Mesothelial cell of epicardium (in vitro differentiated cells): ENCODE measurements around the gene PLSCR1. TPM values are rescaled to one million over a fixed set of nuclear protein-coding genes. Genes with fewer than 3 reads are reported as not detected.

Experiments used
- DNase-seq, 2 experiments: peaks; one replicate each; pipeline ENCODE4 v3.0.0; 2021; ENCODE audit warnings: low spot score in 2 of 2; ENCODE audit not compliant: unreplicated experiment in 2 of 2
- H3K27ac Mint-ChIP-seq: 2 replicates; pipeline ENCODE4 v1.8.0; 2021; ENCODE audit warnings: mixed read lengths
- H3K27me3 Mint-ChIP-seq: 2 replicates; pipeline ENCODE4 v1.8.0; 2021; ENCODE audit warnings: low read depth, mixed read lengths
- H3K36me3 Mint-ChIP-seq: 2 replicates; pipeline ENCODE4 v1.8.0; 2021; ENCODE audit warnings: mixed read lengths
- H3K4me1 Mint-ChIP-seq: 2 replicates; pipeline ENCODE4 v1.8.0; 2021; ENCODE audit warnings: mixed read lengths
- H3K4me3 Mint-ChIP-seq: 2 replicates; pipeline ENCODE4 v1.8.0; 2021; ENCODE audit warnings: mild to moderate bottlenecking, moderate library complexity, mixed read lengths
- H3K9me3 Mint-ChIP-seq: 2 replicates; pipeline ENCODE4 v1.8.0; 2021; ENCODE audit warnings: mixed read lengths
- CTCF ChIP-seq: fragments of 200-600 bp; sonication (generic); IDR thresholded peaks from one replicate; pipeline ENCODE4 v1.5.0; 2021; ENCODE audit warnings: antibody characterized with exemption; ENCODE audit not compliant: unreplicated experiment
- total RNA-seq: library from RNA; stranded (reverse); gene quantifications from 3 replicates; pipeline ENCODE4 v1.2.1, GENCODE V29; 2021

Gene PLSCR1
- total RNA-seq, 1 donor from 2014 or later, result 71.0 TPM

- Mint-ChIP-seq H3K4me3 (peak overlapping the region; percentile 54), H3K9me3 (no peaks in the 10 kb centered on the region), H3K36me3 (peaks cover 13% of the 10 kb centered on the region), H3K27ac (peak overlapping the region; percentile 73), H3K27me3 (no peaks in the 10 kb centered on the region), H3K4me1 (peaks cover 36% of the 10 kb centered on the region)
- no peak for TF ChIP-seq CTCF
- DNase-seq, result no peak
Measured at GRCh38 chr3:146542179-146542578, 2.2 kb downstream of the PLSCR1 start.

GRCh38 chr3:146540978-146541377 lies 3.4 kb downstream of the PLSCR1 start:
- H3K9me3 Mint-ChIP-seq, result no peaks in the 10 kb centered on the region
- H3K27ac Mint-ChIP-seq, result peak overlapping the region; percentile 80
- no peak overlapping the region for H3K4me3 Mint-ChIP-seq
- H3K4me1 Mint-ChIP-seq, result peaks cover 45% of the 10 kb centered on the region
- no peak for TF ChIP-seq CTCF
- peaks cover 14% of the 10 kb centered on the region for H3K36me3 Mint-ChIP-seq
- H3K27me3 Mint-ChIP-seq, result no peaks in the 10 kb centered on the region
- no peak for DNase-seq

GRCh38 chr3:146540236-146540635 lies 4.2 kb downstream of the PLSCR1 start:
- H3K4me1 Mint-ChIP-seq, result peaks cover 43% of the 10 kb centered on the region
- H3K4me3 Mint-ChIP-seq, result no peak overlapping the region
- peak overlapping the region; percentile 80 for H3K27ac Mint-ChIP-seq
- peaks cover 14% of the 10 kb centered on the region for H3K36me3 Mint-ChIP-seq
- no peaks in the 10 kb centered on the region for H3K27me3 Mint-ChIP-seq
- H3K9me3 Mint-ChIP-seq, result no peaks in the 10 kb centered on the region
- TF ChIP-seq CTCF, result no peak
- DNase-seq, result no peak

- H3K27me3 Mint-ChIP-seq, result no peaks in the 10 kb centered on the region
- TF ChIP-seq CTCF, result no peak
- H3K4me1 Mint-ChIP-seq, result peaks cover 48% of the 10 kb centered on the region
- H3K36me3 Mint-ChIP-seq, result peaks cover 16% of the 10 kb centered on the region
- no peak for DNase-seq
- H3K4me3 Mint-ChIP-seq, result no peak overlapping the region
- no peak overlapping the region for H3K27ac Mint-ChIP-seq
- no peaks in the 10 kb centered on the region for H3K9me3 Mint-ChIP-seq
Measured at GRCh38 chr3:146539315-146539714, 5.1 kb downstream of the PLSCR1 start.

GRCh38 chr3:146537603-146538002 lies 6.8 kb downstream of the PLSCR1 start:
- Mint-ChIP-seq H3K36me3 (peaks cover 19% of the 10 kb centered on the region), H3K4me1 (peaks cover 50% of the 10 kb centered on the region), H3K27me3 (no peaks in the 10 kb centered on the region), H3K27ac (no peak overlapping the region), H3K4me3 (no peak overlapping the region), H3K9me3 (no peaks in the 10 kb centered on the region)
- no peak for DNase-seq
- no peak for TF ChIP-seq CTCF

GRCh38 chr3:146536681-146537080 lies 7.7 kb downstream of the PLSCR1 start:
- DNase-seq, result no peak
- Mint-ChIP-seq H3K27me3 (no peaks in the 10 kb centered on the region), H3K27ac (no peak overlapping the region), H3K9me3 (no peaks in the 10 kb centered on the region), H3K4me3 (no peak overlapping the region), H3K36me3 (peaks cover 19% of the 10 kb centered on the region), H3K4me1 (peaks cover 43% of the 10 kb centered on the region)
- no peak for TF ChIP-seq CTCF
